Central memory CD8-positive, alpha-beta T cell (primary cell): ENCODE measurements around the gene MICA.
"Not testable (repeated sequence)": the region's sequence is repeated elsewhere in the genome, so short reads cannot be mapped to it uniquely, and the experiment has no call there.

Source experiments
- ATAC-seq: fragments of 150-1000 bp; cut with Tn5 transposase; replicated peaks from 2 replicates; pipeline ENCODE4 v1.10.0; 2022; ENCODE audit warnings: mild to moderate bottlenecking, moderate FRiP score, moderate number of reproducible peaks; ENCODE audit not compliant: poor library complexity, severe bottlenecking; ENCODE audit errors: extremely low read depth
- DNase-seq, 2 donors: peaks; one replicate each; pipeline ENCODE4 v3.0.0; 2021; ENCODE audit warnings: low spot score in 2 of 2
- H3K27ac Mint-ChIP-seq: one replicate; pipeline ENCODE4 v1.8.0; 2022; ENCODE audit warnings: low read depth, mild to moderate bottlenecking, moderate library complexity, mixed read lengths
- H3K27me3 Mint-ChIP-seq: one replicate; pipeline ENCODE4 v1.8.0; 2022; ENCODE audit warnings: mixed read lengths
- H3K36me3 Mint-ChIP-seq: one replicate; pipeline ENCODE4 v1.8.0; 2022; ENCODE audit warnings: mild to moderate bottlenecking, moderate library complexity, mixed read lengths; ENCODE audit not compliant: insufficient read depth
- H3K4me1 Mint-ChIP-seq: one replicate; pipeline ENCODE4 v1.8.0; 2022; ENCODE audit warnings: mixed read lengths
- H3K4me3 Mint-ChIP-seq: one replicate; pipeline ENCODE4 v1.8.0; 2022; ENCODE audit warnings: mild to moderate bottlenecking, moderate library complexity, mixed read lengths
- H3K9me3 Mint-ChIP-seq: one replicate; pipeline ENCODE4 v1.8.0; 2022; ENCODE audit warnings: mixed read lengths

MICA gene

GRCh38 chr6:31422587-31422986 lies 19.2 kb downstream of the MICA start:
- H3K27ac Mint-ChIP-seq, result no peak overlapping the region
- H3K4me1 Mint-ChIP-seq, result no peaks in the 10 kb centered on the region
- H3K27me3 Mint-ChIP-seq, result no peaks in the 10 kb centered on the region
- no peak overlapping the region for H3K4me3 Mint-ChIP-seq
- ATAC-seq (no peak), DNase-seq (no peak)
- no peaks in the 10 kb centered on the region for H3K36me3 Mint-ChIP-seq
- H3K9me3 Mint-ChIP-seq, result no peaks in the 10 kb centered on the region

- no peaks in the 10 kb centered on the region for H3K9me3 Mint-ChIP-seq
- H3K36me3 Mint-ChIP-seq, result no peaks in the 10 kb centered on the region
- no peak overlapping the region for H3K4me3 Mint-ChIP-seq
- no peaks in the 10 kb centered on the region for H3K4me1 Mint-ChIP-seq
- DNase-seq (no peak), ATAC-seq (no peak)
- no peaks in the 10 kb centered on the region for H3K27me3 Mint-ChIP-seq
- H3K27ac Mint-ChIP-seq, result no peak overlapping the region
Observed at GRCh38 chr6:31423550-31423949, 20.2 kb downstream of the MICA start.

GRCh38 chr6:31426395-31427354 lies 23.3 kb downstream of the MICA start:
- H3K27ac Mint-ChIP-seq, result no peak overlapping the region
- H3K4me3 Mint-ChIP-seq, result no peak overlapping the region
- DNase-seq, result no peak
- peak; percentile 56 for ATAC-seq
- no peaks in the 10 kb centered on the region for H3K9me3 Mint-ChIP-seq
- no peaks in the 10 kb centered on the region for H3K36me3 Mint-ChIP-seq
- no peaks in the 10 kb centered on the region for H3K4me1 Mint-ChIP-seq
- H3K27me3 Mint-ChIP-seq, result no peaks in the 10 kb centered on the region

- Mint-ChIP-seq H3K9me3 (no peaks in the 10 kb centered on the region), H3K27ac (no peak overlapping the region), H3K4me1 (no peaks in the 10 kb centered on the region), H3K36me3 (no peaks in the 10 kb centered on the region), H3K4me3 (no peak overlapping the region), H3K27me3 (no peaks in the 10 kb centered on the region)
- ATAC-seq, result peak; percentile 43
- DNase-seq, result peak in 1 of 2 donors; percentile 32
Observed at GRCh38 chr6:31430449-31430848, 27.1 kb downstream of the MICA start.

- not testable (repeated sequence) for H3K36me3 Mint-ChIP-seq, H3K4me3 Mint-ChIP-seq, H3K9me3 Mint-ChIP-seq, H3K27ac Mint-ChIP-seq, ATAC-seq, H3K4me1 Mint-ChIP-seq, DNase-seq
- H3K27me3 Mint-ChIP-seq, result peaks cover 39% of the 10 kb centered on the region
Observed at GRCh38 chr6:31435051-31435450, 31.7 kb downstream of the MICA start.

- peaks cover 7% of the 10 kb centered on the region for H3K9me3 Mint-ChIP-seq
- no peak overlapping the region for H3K4me3 Mint-ChIP-seq
- H3K36me3 Mint-ChIP-seq, result peaks cover 2% of the 10 kb centered on the region
- H3K27me3 Mint-ChIP-seq, result peaks cover 57% of the 10 kb centered on the region
- H3K27ac Mint-ChIP-seq, result no peak overlapping the region
- no peak for DNase-seq
- H3K4me1 Mint-ChIP-seq, result no peaks in the 10 kb centered on the region
- no peak for ATAC-seq
Observed at GRCh38 chr6:31438222-31438621, 34.8 kb downstream of the MICA start.

GRCh38 chr6:31438677-31439076 lies 35.3 kb downstream of the MICA start:
- H3K4me1 Mint-ChIP-seq, result no peaks in the 10 kb centered on the region
- no peak for ATAC-seq
- H3K27ac Mint-ChIP-seq, result no peak overlapping the region
- peaks cover 7% of the 10 kb centered on the region for H3K9me3 Mint-ChIP-seq
- H3K4me3 Mint-ChIP-seq, result no peak overlapping the region
- no peak for DNase-seq
- H3K27me3 Mint-ChIP-seq, result peaks cover 57% of the 10 kb centered on the region
- peaks cover 2% of the 10 kb centered on the region for H3K36me3 Mint-ChIP-seq

GRCh38 chr6:31441365-31442267 lies 38.2 kb downstream of the MICA start:
- Mint-ChIP-seq H3K4me1 (no peaks in the 10 kb centered on the region), H3K4me3 (no peak overlapping the region), H3K9me3 (peaks cover 7% of the 10 kb centered on the region), H3K27ac (no peak overlapping the region), H3K27me3 (peaks cover 74% of the 10 kb centered on the region), H3K36me3 (peaks cover 2% of the 10 kb centered on the region)
- DNase-seq, result peak; percentile 57 to 80
- peak; percentile 95 for ATAC-seq

- Mint-ChIP-seq H3K4me3 (no peak overlapping the region), H3K9me3 (no peaks in the 10 kb centered on the region), H3K36me3 (peaks cover 2% of the 10 kb centered on the region), H3K27me3 (peaks cover 47% of the 10 kb centered on the region), H3K27ac (no peak overlapping the region), H3K4me1 (no peaks in the 10 kb centered on the region)
- ATAC-seq (no peak), DNase-seq (no peak)
Observed at GRCh38 chr6:31446481-31446880, 43.1 kb downstream of the MICA start.

- not testable (repeated sequence) for H3K27ac Mint-ChIP-seq, H3K4me1 Mint-ChIP-seq, DNase-seq, ATAC-seq, H3K9me3 Mint-ChIP-seq, H3K36me3 Mint-ChIP-seq, H3K4me3 Mint-ChIP-seq
- H3K27me3 Mint-ChIP-seq, result peaks cover 43% of the 10 kb centered on the region
Observed at GRCh38 chr6:31446999-31447789, 43.8 kb downstream of the MICA start.

GRCh38 chr6:31450751-31451150 lies 47.4 kb downstream of the MICA start:
- no peak for DNase-seq
- no peaks in the 10 kb centered on the region for H3K4me1 Mint-ChIP-seq
- no peak overlapping the region for H3K27ac Mint-ChIP-seq
- ATAC-seq, result no peak
- peaks cover 6% of the 10 kb centered on the region for H3K9me3 Mint-ChIP-seq
- H3K36me3 Mint-ChIP-seq, result no peaks in the 10 kb centered on the region
- H3K27me3 Mint-ChIP-seq, result peaks cover 35% of the 10 kb centered on the region
- no peak overlapping the region for H3K4me3 Mint-ChIP-seq

- H3K36me3 Mint-ChIP-seq, result no peaks in the 10 kb centered on the region
- H3K4me3 Mint-ChIP-seq, result no peak overlapping the region
- ATAC-seq, result no peak
- no peaks in the 10 kb centered on the region for H3K4me1 Mint-ChIP-seq
- H3K27me3 Mint-ChIP-seq, result peaks cover 21% of the 10 kb centered on the region
- DNase-seq, result no peak
- no peak overlapping the region for H3K27ac Mint-ChIP-seq
- peaks cover 6% of the 10 kb centered on the region for H3K9me3 Mint-ChIP-seq
Observed at GRCh38 chr6:31452859-31453258, 49.5 kb downstream of the MICA start.
